Measurements from ENCODE around the gene DOCK9.

DOCK9 gene

DNA sequence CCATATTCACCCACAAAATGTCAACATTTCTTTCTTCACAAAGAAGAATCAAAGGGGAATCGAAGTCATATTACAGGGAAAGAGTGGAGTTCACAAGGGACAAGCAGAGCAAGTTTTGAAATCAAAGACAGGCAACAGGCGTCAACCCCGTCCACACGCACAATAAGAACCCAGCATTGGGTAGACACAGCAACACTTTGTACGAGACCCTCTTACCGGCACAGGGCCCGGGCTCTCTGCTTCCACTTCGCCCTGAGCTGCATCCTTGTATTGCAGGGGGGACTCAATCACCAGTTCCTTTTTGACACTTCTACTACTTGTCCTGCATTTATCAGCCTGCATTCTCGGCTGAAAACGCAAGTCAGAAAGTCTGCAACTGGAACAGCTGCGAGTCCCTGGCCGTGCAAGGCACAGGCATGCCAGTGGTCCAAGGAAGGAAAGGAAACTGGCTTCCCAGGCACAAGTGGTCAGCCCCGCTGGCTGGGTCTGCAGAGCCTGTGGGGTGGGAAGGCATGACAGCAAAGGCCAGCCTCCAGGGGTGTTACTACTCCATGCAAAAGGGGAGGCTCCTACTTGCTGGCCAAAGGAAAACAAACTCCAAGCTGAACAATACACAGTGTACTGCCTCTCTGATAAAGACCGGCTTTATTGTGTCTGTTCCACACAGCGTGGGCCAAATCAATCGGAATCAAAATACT lies at the start of gene DOCK9:
Gene DOCK9, minus strand, starts transcription at position 497 of the 698 bp plus-strand sequence. Its CDS starts 155 bp downstream, at position 342.
- DNase-seq = no peak

DNA sequence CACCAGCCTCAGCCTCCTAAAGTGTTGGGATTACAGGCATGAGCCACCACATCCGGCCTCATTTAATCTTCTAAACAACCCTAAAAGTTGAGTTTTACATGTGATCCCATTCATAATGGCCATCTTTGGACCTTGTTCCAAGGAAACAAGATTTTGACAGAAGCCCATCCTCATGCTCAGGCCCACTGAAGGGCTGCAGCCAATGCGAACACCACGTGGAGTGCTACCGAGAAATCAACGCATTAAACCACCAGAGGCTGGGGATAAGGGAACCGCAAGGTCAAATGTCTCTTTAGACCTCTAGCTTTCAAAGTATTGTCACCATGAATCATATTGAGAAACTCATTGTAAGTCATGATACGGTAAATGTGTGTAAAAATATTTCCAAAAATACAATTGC lies 49.4 kb upstream of the DOCK9 start:
- DNase-seq = peak; percentile 32

GRCh38 chr13:99022941-99023340 lies 45.1 kb upstream of the DOCK9 start:
- no peak for DNase-seq

DNA sequence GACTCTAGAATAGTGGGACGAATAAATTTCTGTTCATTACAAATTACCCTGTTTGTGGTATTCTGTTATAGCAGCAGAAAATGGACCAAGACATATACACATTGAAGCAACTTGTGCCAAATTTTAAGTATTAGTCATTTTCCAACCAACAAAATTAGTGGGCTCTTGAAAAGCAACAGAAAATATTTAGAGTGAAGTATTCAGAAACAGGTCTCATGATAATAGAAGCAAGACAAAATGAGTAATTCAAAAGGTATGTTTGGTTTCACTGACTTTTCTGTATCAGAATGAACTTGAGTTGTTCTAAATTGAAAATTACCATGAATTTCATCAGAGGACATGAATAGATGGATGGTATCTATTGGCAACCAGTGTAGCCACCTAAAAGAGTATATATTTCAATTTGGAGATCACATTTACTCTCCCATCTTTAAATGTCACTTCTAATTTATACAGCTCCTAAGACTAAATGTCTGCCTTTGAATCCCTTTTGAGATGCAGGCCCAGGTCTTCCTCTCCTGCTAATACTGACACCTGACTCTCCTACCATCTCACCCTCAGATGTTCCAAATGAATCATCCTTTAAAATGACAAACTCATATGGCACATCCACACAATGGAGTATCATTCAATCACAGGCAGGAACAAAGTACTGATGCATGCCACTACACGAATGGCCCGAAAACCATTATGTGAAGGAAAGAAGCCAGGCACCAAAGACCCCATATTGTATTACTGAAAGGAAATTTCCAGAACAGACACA lies 40.7 kb upstream of the DOCK9 start:
- DNase-seq = no peak

DNA sequence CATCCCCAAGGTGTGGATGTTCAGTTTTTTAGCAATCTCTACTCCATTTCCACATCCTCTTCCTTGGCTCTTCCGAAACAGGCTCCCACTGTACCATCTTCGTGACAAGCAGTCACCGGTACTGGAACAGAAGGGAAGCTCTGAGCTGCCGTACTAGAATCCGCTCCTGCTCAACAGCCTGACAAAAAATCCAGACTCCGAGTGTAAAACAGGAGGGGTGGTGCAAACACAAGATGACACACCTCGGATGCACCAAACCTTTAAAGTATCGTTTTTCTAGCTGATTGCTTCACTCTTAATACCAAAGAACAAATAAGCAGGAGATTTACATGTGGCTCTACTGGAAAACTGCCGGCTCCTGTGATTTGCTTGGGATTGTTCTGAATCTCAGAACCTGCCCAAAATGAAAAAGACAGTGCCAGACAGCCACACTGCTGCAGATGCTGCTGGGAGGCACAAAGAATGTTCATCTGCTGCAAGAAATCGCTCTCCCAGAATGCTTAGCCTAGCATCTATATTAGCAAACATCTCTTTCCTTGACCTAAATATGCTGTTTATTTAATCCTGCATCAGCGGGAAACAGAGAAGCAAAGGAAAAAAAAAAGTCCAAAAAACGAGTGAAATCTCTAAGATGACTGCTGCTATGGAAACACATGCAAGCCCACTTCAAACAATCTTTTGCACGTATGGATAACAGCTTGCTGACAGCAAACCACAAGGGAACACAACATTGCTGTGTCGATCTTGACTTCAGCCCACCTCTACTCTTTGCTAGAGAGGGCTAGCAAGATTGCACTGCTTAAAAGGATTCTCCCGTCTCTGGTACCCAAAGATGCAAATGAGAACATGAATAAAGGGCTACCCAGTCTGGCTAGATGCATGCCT lies 38.0 kb upstream of the DOCK9 start:
- no peak for DNase-seq

- no peak for DNase-seq
Observed at GRCh38 chr13:99014522-99014921, 36.7 kb upstream of the DOCK9 start.

DNA sequence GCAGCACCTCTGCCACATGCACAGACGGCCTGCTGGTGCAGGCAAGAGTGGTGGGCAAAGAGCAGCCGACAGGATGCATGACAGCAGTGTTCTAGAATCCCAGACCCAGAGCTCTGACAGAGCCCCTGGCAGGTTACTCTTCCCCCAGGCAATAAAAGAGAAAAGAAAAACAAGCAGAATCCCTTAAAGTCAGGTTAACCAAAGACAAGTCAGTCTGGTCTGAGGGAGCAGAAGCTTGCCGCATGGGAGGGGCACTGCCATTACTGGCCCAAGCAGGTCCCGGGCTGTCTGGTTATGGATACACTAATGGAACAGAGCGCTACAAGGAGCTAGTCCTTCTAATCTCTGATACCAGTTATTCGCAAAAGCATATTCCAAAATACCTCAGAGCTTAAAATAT lies 36.1 kb upstream of the DOCK9 start:
- no peak for DNase-seq

DNA sequence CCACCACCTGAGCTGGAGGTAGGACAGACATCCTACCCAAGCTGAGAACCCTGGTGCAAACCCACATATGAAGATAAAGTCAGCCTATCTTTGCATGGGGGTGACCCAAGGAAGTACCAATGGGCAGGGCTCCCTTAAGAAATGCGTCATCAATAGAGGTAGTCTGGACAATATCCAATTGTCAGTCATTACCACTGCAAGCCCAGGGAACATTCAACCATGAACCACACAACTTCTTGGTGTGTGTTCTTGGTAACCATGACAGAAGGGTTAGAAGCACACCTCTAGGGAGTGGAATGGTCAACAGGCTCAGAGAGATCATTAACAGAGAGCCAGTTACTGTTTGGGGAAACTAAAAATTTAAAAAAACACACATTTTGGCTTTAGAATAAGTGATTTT lies 34.7 kb upstream of the DOCK9 start:
- no peak for DNase-seq

- DNase-seq = no peak
Observed at GRCh38 chr13:99009987-99010551, 32.2 kb upstream of the DOCK9 start.

DNA sequence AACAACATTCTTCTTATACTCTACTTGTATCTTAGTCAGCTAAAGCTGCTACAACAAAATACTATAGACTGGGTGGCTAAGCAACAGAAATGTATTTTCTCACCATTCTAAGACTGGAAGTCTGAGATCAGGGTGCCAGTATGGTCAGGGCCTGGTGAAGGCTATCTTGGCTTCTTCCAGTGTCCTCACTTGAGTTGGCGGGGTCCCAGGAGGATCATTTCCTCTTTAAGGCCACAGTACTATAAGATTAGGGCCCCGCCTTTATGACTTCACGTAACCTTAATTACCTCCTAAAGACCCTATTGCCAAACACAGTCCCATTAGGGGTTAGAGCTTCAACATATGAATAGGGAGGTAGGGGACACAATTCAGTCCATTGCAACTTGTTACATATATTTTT lies 30.7 kb upstream of the DOCK9 start:
- DNase-seq = no peak

DNA sequence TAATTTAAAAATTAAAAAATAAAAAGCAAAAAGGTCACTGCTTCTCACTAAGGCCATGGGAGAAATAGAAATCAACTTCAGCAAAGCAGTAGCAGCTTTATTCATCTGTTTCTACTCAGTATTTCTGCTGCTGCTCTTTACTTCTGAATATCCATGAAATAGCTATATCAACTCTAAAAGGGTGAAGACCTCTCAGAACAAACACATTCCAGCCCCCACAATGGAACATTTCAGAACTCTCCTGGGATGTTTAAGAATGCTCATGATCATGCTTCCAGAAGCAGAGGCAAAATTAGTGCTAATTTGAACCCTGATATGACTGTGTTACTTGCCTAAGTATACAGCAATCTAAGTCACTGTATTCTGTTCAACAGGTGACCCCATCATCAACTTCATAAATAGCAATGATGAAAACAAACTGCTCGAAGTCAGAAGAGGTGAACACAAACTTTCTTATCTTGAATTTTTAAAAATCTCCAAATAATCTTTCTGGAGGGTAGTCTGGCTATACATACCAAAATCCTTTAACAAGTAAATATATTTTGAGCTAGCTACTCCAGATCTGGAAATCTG lies 29.6 kb upstream of the DOCK9 start:
- no peak for DNase-seq

GRCh38 chr13:99005609-99006008 lies 27.7 kb upstream of the DOCK9 start:
- DNase-seq = no peak

DNA sequence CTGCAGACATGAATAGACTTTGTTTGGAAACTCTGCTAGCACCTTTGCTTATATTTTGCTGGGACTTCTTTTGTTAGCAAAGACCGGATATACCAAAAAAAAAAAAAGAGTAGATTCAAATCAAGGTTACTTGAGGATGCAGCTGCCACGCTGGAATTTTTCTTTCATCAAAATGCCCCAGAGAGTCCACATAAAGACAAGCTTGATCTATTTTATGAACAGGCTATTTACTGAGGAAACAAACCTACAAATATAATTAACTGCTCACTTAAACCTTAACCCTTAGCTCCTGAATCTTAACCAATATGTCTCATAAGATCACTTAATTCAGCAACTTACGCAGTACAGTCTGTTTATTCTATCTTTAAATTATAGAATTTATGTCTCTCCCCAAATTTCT lies 27.1 kb upstream of the DOCK9 start:
- DNase-seq = no peak

DNA sequence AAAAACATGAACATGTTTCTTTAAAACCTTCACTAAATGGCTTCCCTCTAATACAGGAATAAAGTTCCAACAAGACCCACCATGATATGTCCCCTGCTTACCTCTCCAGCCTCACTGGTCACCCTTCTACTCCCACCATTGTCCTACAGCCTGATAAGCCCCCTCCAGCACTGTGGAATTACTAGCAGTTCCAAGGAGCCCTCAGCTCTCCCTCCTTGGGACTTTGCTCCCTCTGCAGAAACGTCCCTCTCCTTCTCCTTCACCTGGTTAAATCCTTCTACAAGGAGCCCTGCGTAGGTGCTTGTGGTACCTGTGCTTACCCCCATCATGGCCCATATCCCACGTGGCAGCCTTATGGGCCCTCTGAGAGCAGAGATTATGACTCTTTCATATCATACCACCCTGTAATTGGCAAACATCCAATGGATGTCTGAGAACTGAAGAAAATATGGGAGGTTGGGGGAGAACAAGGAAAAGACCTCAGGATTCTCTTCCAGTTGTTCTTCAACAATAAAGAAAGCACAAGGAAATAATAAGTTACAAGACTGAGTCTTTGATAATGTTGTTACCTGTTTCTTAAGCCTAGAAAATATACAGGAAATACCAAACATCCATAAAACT lies 26.1 kb upstream of the DOCK9 start:
- DNase-seq = no peak

- no peak for DNase-seq
Observed at GRCh38 chr13:99003186-99003585, 25.3 kb upstream of the DOCK9 start.

GRCh38 chr13:99002172-99002710 lies 24.4 kb upstream of the DOCK9 start:
- DNase-seq = no peak

GRCh38 chr13:99000137-99000536 lies 22.3 kb upstream of the DOCK9 start:
- no peak for DNase-seq

- DNase-seq = no peak
Observed at GRCh38 chr13:98999639-98999952, 21.7 kb upstream of the DOCK9 start.

- peak; percentile 26 for DNase-seq
Observed at GRCh38 chr13:98998831-98999638, 21.2 kb upstream of the DOCK9 start.

- DNase-seq = no peak
Observed at GRCh38 chr13:98997738-98998641, 20.1 kb upstream of the DOCK9 start.
